ENCODE measurements around the gene TP53AIP1.

TP53AIP1 gene

GRCh38 chr11:128942272-128942612 lies 429 bp downstream of the TP53AIP1 start:
- no peak for DNase-seq

- DNase-seq = no peak
Observed at GRCh38 chr11:128941573-128942271, 949 bp downstream of the TP53AIP1 start.

- DNase-seq = no peak
Observed at GRCh38 chr11:128941110-128941509, 1.6 kb downstream of the TP53AIP1 start.

- no peak for DNase-seq
Observed at GRCh38 chr11:128940603-128941002, 2.1 kb downstream of the TP53AIP1 start.

GRCh38 chr11:128940156-128940555 lies 2.5 kb downstream of the TP53AIP1 start:
- DNase-seq = no peak

GRCh38 chr11:128939591-128939990 lies 3.1 kb downstream of the TP53AIP1 start:
- DNase-seq = no peak

GRCh38 chr11:128938156-128938885 lies 4.3 kb downstream of the TP53AIP1 start:
- DNase-seq = no peak

- no peak for DNase-seq
Observed at GRCh38 chr11:128937480-128937879, 5.2 kb downstream of the TP53AIP1 start.

- DNase-seq = no peak
Observed at GRCh38 chr11:128936606-128937251, 5.9 kb downstream of the TP53AIP1 start.

- DNase-seq = no peak
Observed at GRCh38 chr11:128934926-128935325, 7.7 kb downstream of the TP53AIP1 start.

- no peak for DNase-seq
Observed at GRCh38 chr11:128934351-128934750, 8.3 kb downstream of the TP53AIP1 start.

- no peak for DNase-seq
Observed at GRCh38 chr11:128933481-128934178, 9.0 kb downstream of the TP53AIP1 start.

- DNase-seq = no peak
Observed at GRCh38 chr11:128931668-128932067, 11.0 kb downstream of the TP53AIP1 start.

GRCh38 chr11:128931066-128931465 lies 11.6 kb downstream of the TP53AIP1 start:
- DNase-seq = no peak

GRCh38 chr11:128929991-128930390 lies 12.7 kb downstream of the TP53AIP1 start:
- DNase-seq = peak; percentile 50

- DNase-seq = no peak
Observed at GRCh38 chr11:128929468-128929867, 13.2 kb downstream of the TP53AIP1 start.

- no peak for DNase-seq
Observed at GRCh38 chr11:128928400-128928799, 14.3 kb downstream of the TP53AIP1 start.

GRCh38 chr11:128927683-128928336 lies 14.9 kb downstream of the TP53AIP1 start:
- DNase-seq = no peak

GRCh38 chr11:128927108-128927461 lies 15.6 kb downstream of the TP53AIP1 start:
- DNase-seq = no peak

GRCh38 chr11:128926437-128927107 lies 16.1 kb downstream of the TP53AIP1 start:
- no peak for DNase-seq

- DNase-seq = no peak
Observed at GRCh38 chr11:128926000-128926399, 16.7 kb downstream of the TP53AIP1 start.

- no peak for DNase-seq
Observed at GRCh38 chr11:128925250-128925600, 17.4 kb downstream of the TP53AIP1 start.

Measured in fibroblast of skin of scalp (primary cell).